HepG2 (cell line): Measurements from ENCODE around the gene PLSCR5. TPM values are rescaled to one million over a fixed set of nuclear protein-coding genes. Genes with fewer than 3 reads are reported as not detected.

ENCODE experiments used
- ADNP ChIP-seq: sonication (generic); formaldehyde crosslinking; IDR thresholded peaks from 2 replicates; pipeline ENCODE4 v1.4.0; 2020; ENCODE audit warnings: missing genetic modification reagents
- FUBP1 ChIP-seq: sonication (generic); formaldehyde crosslinking; IDR thresholded peaks from 2 replicates; pipeline ENCODE4 v1.5.1; 2020; ENCODE audit warnings: missing genetic modification reagents, mild to moderate bottlenecking, borderline replicate concordance
- GZF1 ChIP-seq: sonication (generic); formaldehyde crosslinking; IDR thresholded peaks from 2 replicates; pipeline ENCODE4 v1.5.1; 2020; ENCODE audit warnings: mild to moderate bottlenecking, missing genetic modification reagents
- HDAC2 ChIP-seq: sonication (generic); formaldehyde crosslinking; IDR thresholded peaks from 2 replicates; pipeline ENCODE4 v1.4.0; 2020; ENCODE audit warnings: missing genetic modification reagents
- KIAA2018 ChIP-seq: sonication (generic); formaldehyde crosslinking; IDR thresholded peaks from 2 replicates; pipeline ENCODE4 v1.5.0; 2020; ENCODE audit warnings: mild to moderate bottlenecking, missing genetic modification reagents, borderline replicate concordance
- MLX ChIP-seq: IDR thresholded peaks from 2 replicates; pipeline ENCODE4 v1.6.1; 2016
- PREB ChIP-seq: sonication (generic); formaldehyde crosslinking; IDR thresholded peaks from 2 replicates; pipeline ENCODE4 v1.4.0; 2020; ENCODE audit warnings: missing genetic modification reagents
- RBFOX2 ChIP-seq: fragments of 200-400 bp; formaldehyde crosslinking; IDR thresholded peaks from 2 replicates; pipeline ENCODE4 v1.6.1; 2017; ENCODE audit warnings: low read depth, mild to moderate bottlenecking, low read length
- THAP9 ChIP-seq: sonication (generic); formaldehyde crosslinking; IDR thresholded peaks from 2 replicates; pipeline ENCODE4; 2020; ENCODE audit warnings: missing genetic modification reagents, mild to moderate bottlenecking, borderline replicate concordance
- ZNF136 ChIP-seq: sonication (generic); formaldehyde crosslinking; IDR thresholded peaks from 2 replicates; pipeline ENCODE4 v1.8.1; 2022; ENCODE audit warnings: low read depth, mild to moderate bottlenecking, moderate library complexity, missing genetic modification reagents
- ZNF224 ChIP-seq: sonication (generic); formaldehyde crosslinking; IDR thresholded peaks from 2 replicates; pipeline ENCODE4 v1.5.0; 2020; ENCODE audit warnings: mild to moderate bottlenecking, missing genetic modification reagents
- polyA plus RNA-seq, 8 experiments: library from polyadenylated mRNA; depleted of rRNA in 3 of 8; stranded (reverse) in 7 of 8; unstranded in 1 of 8; fragments of >200 nt; fragmentation: Illumina TruSeq in 4 of 8; extraction: Trizol in 4 of 8; gene quantifications; 2 replicates each; pipeline versions ENCODE4 v1.2.1 to v1.2.3, GENCODE V29; 2011 to 2016; ENCODE audit warnings: low read depth in 4 of 8, missing spikeins in 1 of 8, mixed read lengths in 1 of 8; ENCODE audit not compliant: insufficient read depth in 1 of 8
- total RNA-seq, 5 experiments: library from RNA; depleted of rRNA; stranded (reverse); fragments of >200 nt; fragmentation: Illumina TruSeq; extraction: Trizol; gene quantifications; 2 replicates each; pipeline ENCODE4 v1.2.3, GENCODE V29; 2016; ENCODE audit warnings: low read depth in 1 of 5

Gene PLSCR5
- total and polyA plus RNA-seq, 2 of the 13 experiments (the other 11 are each of a cell fraction or from before 2014, with no cell fraction given) = 0.50 TPM; not detected in 1

- no peak for TF ChIP-seq FUBP1 (CRISPR knock-in tag)
- TF ChIP-seq THAP9 (CRISPR knock-in tag) = 0 out of 2 replicates have a peak, but pooled peaks have one; percentile 17
- TF ChIP-seq ZNF224 = peak; percentile 61; the same call in 1 of the 2 replicates
- TF ChIP-seq MLX = 0 out of 2 replicates have a peak, but pooled peaks have one; percentile 29
- no peak for TF ChIP-seq PREB (CRISPR knock-in tag)
- TF ChIP-seq ZNF136 (CRISPR knock-in tag) = 0 out of 2 replicates have a peak, but pooled peaks have one; percentile 49
- peak; percentile 45; the same call in 1 of the 2 replicates for TF ChIP-seq HDAC2 (CRISPR knock-in tag)
- peak; percentile 81 for TF ChIP-seq RBFOX2
- no peak for TF ChIP-seq ADNP (CRISPR knock-in tag)
- TF ChIP-seq KIAA2018 (CRISPR knock-in tag) = no peak
- TF ChIP-seq GZF1 (CRISPR knock-in tag) = no peak
These were observed 60.9 kb downstream of the PLSCR5 start, which contains the start of gene PLSCR1 (continued) for GRCh38 chr3:146544002-146544928.
